HG03108 (cell line): ENCODE results near the gene ING5.

Source experiments
- ATAC-seq: cut with Tn5 transposase; IDR thresholded peaks from one replicate; pipeline ENCODE4 v1.9.1; 2021; ENCODE audit warnings: moderate library complexity; ENCODE audit not compliant: unreplicated experiment

ING5 gene

GRCh38 chr2:241775223-241776177 is 73.7 kb downstream of the ING5 start:
- ATAC-seq, result no peak

DNA sequence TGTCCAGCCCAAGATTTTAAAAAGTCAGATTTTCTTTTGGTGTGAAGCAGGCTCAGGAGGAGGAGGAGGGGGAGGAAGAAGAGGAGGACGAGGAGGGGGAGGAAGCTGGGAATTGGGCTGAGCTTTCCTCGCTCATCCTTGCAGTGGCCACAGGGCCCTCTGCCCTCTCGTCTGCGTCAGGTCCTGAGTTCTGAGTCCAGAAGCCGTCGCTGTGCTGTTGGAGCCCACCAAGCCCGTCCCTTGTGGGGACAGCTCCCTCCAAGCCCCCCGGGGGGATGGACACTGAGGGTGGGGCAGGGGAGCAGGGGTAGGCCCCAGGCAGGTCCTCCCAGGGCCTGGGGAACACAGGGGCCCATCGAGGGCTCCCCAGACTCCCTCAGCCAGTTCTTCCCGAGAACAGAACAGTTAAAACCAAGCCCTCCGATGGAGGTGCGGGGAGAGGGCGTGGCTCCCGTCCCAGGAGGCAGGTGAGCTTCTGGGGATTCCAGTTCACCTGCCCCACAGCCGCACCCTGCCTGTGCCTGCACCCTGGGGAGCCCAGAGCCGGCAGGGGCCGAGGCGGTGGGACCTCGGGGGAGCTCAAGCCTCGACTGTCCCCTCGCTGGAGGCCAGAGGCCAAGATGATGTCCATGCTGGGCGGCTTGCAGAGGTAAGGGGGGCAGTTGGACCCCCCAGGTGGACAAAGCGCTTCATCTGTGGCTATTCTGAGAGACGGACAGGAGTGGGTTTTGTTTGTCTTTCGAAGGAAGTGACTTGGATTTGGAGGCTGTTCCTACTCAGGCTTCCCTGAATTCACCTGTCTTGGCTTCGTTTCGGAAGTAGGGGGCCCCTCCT is 74.7 kb downstream of the ING5 start, which contains the start of gene GAL3ST2:
TSS of gene GAL3ST2 (plus strand) at position 487 of the 834 bp plus-strand sequence. CDS start at position 621, 134 bp downstream.
- no peak for ATAC-seq

GRCh38 chr2:241777170-241777685 is 75.4 kb downstream of the ING5 start:
- no peak for ATAC-seq

DNA sequence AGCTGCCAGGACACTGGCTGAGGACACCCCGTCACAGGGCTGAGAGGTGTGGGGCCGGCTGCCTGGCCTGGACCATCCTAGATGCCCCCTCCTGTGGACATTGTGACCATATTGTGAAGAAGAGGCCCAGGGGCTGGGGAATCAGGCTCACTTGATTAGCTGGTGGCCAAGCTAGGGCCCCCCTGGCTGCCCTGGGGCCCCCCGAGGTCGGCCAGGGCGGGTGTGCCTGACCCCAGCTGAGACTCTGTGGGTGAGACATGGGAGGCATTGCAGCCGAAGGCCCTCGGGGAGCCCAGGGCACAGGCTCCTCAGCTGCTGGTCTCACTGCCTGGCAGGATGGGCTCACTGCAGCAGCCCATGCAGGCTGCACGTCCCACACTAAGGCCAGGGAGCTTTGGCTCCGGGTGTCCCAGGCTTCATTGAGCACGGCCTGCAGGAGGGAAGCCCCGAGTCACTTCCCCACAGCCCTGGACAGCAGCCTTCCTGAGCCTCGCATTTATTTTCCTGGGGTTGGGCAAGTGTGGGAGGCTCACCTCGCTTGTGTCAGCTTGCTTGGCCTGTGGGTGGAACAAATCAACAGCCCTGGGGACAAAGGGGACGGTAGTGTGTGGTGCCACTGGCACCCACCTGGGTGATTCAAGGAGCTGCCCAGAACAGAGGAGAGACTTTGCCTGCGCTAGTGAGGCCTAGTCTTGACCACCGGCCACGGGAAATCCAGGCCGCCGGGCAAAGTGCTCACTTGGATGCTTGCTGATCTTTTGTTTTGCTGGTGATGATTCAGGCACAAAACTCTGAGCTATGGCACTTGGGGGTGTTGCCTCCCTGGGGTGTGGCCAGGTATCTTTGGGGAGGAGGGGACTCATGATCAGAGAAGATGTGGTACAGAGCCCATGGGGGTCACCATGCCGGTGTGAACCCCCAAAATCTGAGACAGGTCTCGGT is 76.1 kb downstream of the ING5 start:
- no peak for ATAC-seq
